Dedifferentiated amniotic fluid mesenchymal stem cell (primary cell): ENCODE data around the gene AK8.
A peak's percentile ranks its signal among the peaks of the same experiment; 100 is the strongest.
"Not testable (repeated sequence)": the region's sequence is repeated elsewhere in the genome, so short reads cannot be mapped to it uniquely, and the experiment has no call there.

Source experiments
- DNase-seq: peaks from one replicate; pipeline ENCODE4 v3.0.0-alpha.2; 2016; ENCODE audit errors: extremely low spot score

AK8 gene

GRCh38 chr9:132711846-132712245, 166.2 kb downstream of the AK8 start:
- DNase-seq = no peak

GRCh38 chr9:132711152-132711551, 166.9 kb downstream of the AK8 start:
- DNase-seq = not testable (repeated sequence)

- DNase-seq = no peak
Measured at GRCh38 chr9:132710333-132710732, 167.8 kb downstream of the AK8 start.

- DNase-seq = no peak
Measured at GRCh38 chr9:132708769-132709430, 169.2 kb downstream of the AK8 start.

GRCh38 chr9:132708239-132708638, 169.8 kb downstream of the AK8 start:
- DNase-seq = no peak

- no peak for DNase-seq
Measured at GRCh38 chr9:132703336-132703735, 174.7 kb downstream of the AK8 start.

GRCh38 chr9:132702254-132702653, 175.8 kb downstream of the AK8 start:
- DNase-seq = no peak

GRCh38 chr9:132699956-132700355, 178.1 kb downstream of the AK8 start:
- DNase-seq = peak; percentile 20

GRCh38 chr9:132698989-132699388, 179.1 kb downstream of the AK8 start:
- DNase-seq = peak; percentile 26

- DNase-seq = no peak
Measured at GRCh38 chr9:132697230-132697629, 180.9 kb downstream of the AK8 start.

- no peak for DNase-seq
Measured at GRCh38 chr9:132694144-132694543, 183.9 kb downstream of the AK8 start.

GRCh38 chr9:132690696-132691095, 187.4 kb downstream of the AK8 start:
- DNase-seq = no peak

- DNase-seq = no peak
Measured at GRCh38 chr9:132683873-132684272, 194.2 kb downstream of the AK8 start.

GRCh38 chr9:132681561-132681960, 196.5 kb downstream of the AK8 start:
- DNase-seq = no peak

- no peak for DNase-seq
Measured at GRCh38 chr9:132679946-132680625, 198.0 kb downstream of the AK8 start.

- no peak for DNase-seq
Measured at GRCh38 chr9:132677976-132678375, 200.1 kb downstream of the AK8 start.
